ENCODE data around the gene MRPL23. TPM values are rescaled to one million over a fixed set of nuclear protein-coding genes. Genes with fewer than 3 reads are reported as not detected.

The MRPL23 gene
- total and polyA plus RNA-seq, 4 donors: 34.8 to 250 (median 107) TPM

DNA sequence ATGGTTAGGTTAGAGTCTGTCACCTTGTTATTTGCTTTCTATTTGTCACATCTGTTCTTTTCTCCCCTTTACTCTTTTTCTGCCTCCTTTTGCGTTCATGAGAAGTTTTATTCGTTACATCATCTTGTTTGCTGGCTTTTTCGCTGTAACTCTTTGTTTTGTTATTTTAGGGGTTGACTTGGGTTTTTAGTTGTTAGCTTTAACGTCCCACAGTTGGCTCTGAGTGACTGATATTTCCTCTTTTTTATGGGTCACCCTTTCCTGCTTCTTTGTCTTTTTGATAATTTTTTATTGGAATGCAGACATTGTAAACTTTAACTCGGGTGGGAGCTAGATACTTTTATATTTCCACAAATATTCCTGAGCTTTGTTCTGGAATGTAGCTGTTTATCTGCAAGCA is 41.0 kb upstream of the MRPL23 start:
- Histone ChIP-seq H3K9me3 (ENCODE audit: control insufficient read depth in 4 of 4, insufficient read depth in 3 of 4, low read length in 3 of 4) (no peaks in the 10 kb centered on the region), H3K27me3 (ENCODE audit: control insufficient read depth in 3 of 3, insufficient read depth in 3 of 3, low read length in 2 of 3) (no peaks in the 10 kb centered on the region), H3K4me1 (ENCODE audit: control insufficient read depth in 5 of 5, insufficient read depth in 5 of 5, low read length in 5 of 5) (peaks cover 0 to 32% (median 4%) of the 10 kb centered on the region in 5 donors), H3K9ac (ENCODE audit: insufficient read depth in 1 of 2, low read length in 2 of 2) (no peak overlapping the region), H3K4me3 (no peak overlapping the region), H3K27ac (ENCODE audit: low read depth in 1 of 2, low read length in 1 of 2) (peak overlapping the region in 1 of 2 donors; percentile 28), H3K36me3 (ENCODE audit: control insufficient read depth in 4 of 4, insufficient read depth in 4 of 4, low read length in 4 of 4) (no peaks in the 10 kb centered on the region)
- DNase-seq (peak in 1 of 3 donors; percentile 45), ATAC-seq (ENCODE audit: insufficient read depth, low FRiP score) (no peak)
- TF ChIP-seq, protein P1, sequence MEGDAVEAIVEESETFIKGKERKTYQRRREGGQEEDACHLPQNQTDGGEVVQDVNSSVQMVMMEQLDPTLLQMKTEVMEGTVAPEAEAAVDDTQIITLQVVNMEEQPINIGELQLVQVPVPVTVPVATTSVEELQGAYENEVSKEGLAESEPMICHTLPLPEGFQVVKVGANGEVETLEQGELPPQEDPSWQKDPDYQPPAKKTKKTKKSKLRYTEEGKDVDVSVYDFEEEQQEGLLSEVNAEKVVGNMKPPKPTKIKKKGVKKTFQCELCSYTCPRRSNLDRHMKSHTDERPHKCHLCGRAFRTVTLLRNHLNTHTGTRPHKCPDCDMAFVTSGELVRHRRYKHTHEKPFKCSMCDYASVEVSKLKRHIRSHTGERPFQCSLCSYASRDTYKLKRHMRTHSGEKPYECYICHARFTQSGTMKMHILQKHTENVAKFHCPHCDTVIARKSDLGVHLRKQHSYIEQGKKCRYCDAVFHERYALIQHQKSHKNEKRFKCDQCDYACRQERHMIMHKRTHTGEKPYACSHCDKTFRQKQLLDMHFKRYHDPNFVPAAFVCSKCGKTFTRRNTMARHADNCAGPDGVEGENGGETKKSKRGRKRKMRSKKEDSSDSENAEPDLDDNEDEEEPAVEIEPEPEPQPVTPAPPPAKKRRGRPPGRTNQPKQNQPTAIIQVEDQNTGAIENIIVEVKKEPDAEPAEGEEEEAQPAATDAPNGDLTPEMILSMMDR (IDR thresholded peaks at IDR 0.05; ENCODE audit: control extremely low read depth, extremely low read depth): no peak
- WGBS, 2 donors: 23 to 31% methylated on average over 5 of the region's 5 CpGs

DNA sequence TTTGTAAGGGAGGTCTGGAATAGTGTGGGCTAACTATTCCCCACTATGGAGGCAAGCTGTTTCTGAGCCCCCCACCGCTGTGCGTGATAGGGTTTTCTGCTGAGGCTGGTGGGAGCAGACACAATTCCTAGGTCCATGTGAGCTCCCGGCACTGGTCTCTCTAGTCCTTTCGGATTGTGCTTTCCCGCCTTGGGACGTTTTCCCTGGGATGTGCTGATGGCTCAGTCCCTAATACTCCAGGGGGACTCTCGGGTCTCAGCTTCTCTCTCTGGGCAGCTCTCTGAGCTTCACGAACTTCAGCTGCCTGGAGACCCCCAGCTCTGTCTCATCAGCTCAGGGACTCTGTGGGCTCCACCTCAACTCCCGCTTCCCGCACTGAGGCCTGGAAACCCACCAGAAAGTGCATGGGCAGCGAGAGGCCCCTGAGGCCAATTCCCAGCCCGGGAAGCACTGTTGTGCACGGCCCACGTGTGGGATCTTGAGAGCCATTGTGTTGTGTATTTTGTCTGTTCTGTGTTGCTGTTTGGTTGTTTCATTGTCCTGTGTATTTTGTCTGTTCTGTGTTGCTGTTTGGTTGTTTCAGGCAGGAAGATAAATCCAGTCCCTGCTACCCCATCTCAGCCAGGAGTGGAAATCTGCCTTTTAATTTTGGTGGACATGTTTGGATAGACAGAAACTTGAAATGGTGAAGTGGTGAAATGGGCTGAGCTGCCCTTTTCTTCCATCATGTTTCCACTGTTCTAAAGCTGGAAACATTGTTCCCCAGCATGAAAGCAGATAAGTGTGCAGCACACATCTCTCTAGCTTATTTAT is 40.3 kb upstream of the MRPL23 start:
- no peaks in the 10 kb centered on the region for H3K36me3 ChIP-seq (ENCODE audit: control insufficient read depth in 4 of 4, insufficient read depth in 4 of 4, low read length in 4 of 4)
- no peaks in the 10 kb centered on the region for H3K27me3 ChIP-seq (ENCODE audit: control insufficient read depth in 3 of 3, insufficient read depth in 3 of 3, low read length in 2 of 3)
- H3K27ac ChIP-seq (ENCODE audit: low read depth in 1 of 2, low read length in 1 of 2): peak overlapping the region in 1 of 2 donors; percentile 28
- 80 to 85% methylated on average over 14 of the region's 14 CpGs for WGBS, 2 donors
- H3K9me3 ChIP-seq (ENCODE audit: control insufficient read depth in 4 of 4, insufficient read depth in 3 of 4, low read length in 3 of 4): no peaks in the 10 kb centered on the region
- peak overlapping the region in 1 of 2 donors; percentile 28 for H3K9ac ChIP-seq (ENCODE audit: insufficient read depth in 1 of 2, low read length in 2 of 2)
- TF ChIP-seq, protein P1 (IDR thresholded peaks at IDR 0.05; ENCODE audit: control extremely low read depth, extremely low read depth): no peak
- H3K4me1 ChIP-seq (ENCODE audit: control insufficient read depth in 5 of 5, insufficient read depth in 5 of 5, low read length in 5 of 5): peaks cover 0 to 32% (median 4%) of the 10 kb centered on the region in 5 donors
- DNase-seq (no peak), ATAC-seq (ENCODE audit: insufficient read depth, low FRiP score) (no peak)
- no peak overlapping the region for H3K4me3 ChIP-seq

DNA sequence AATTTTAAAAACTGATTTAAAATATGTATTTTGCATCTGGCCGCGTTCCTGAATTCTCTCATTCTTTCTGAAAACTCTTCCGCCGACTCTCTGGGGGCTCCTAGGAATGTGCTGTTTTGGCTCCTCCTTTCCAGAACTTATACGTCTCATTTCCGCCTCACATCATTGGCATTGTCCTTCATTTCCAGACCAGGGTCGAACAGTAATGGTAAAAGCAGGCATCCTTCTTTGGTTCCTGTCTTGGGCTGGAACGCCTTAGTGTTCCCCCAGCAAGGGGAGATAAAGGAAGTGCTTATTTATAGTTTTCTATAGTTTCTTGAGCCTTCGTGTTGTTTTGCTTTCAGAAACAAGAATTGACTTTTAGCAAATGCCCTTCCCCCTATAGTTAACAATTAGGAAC is 38.5 kb upstream of the MRPL23 start:
- TF ChIP-seq, protein P1 (IDR thresholded peaks at IDR 0.05; ENCODE audit: control extremely low read depth, extremely low read depth): no peak
- peaks cover 0 to 28% (median 4%) of the 10 kb centered on the region in 5 donors for H3K4me1 ChIP-seq (ENCODE audit: control insufficient read depth in 5 of 5, insufficient read depth in 5 of 5, low read length in 5 of 5)
- no peaks in the 10 kb centered on the region for H3K9me3 ChIP-seq (ENCODE audit: control insufficient read depth in 4 of 4, insufficient read depth in 3 of 4, low read length in 3 of 4)
- WGBS, 2 donors: 33 to 45% methylated on average over 9 of the region's 9 CpGs
- H3K27me3 ChIP-seq (ENCODE audit: control insufficient read depth in 3 of 3, insufficient read depth in 3 of 3, low read length in 2 of 3): no peaks in the 10 kb centered on the region
- ATAC-seq (ENCODE audit: insufficient read depth, low FRiP score) (no peak), DNase-seq (peak; percentile 79 to 94 (median 94))
- peak overlapping the region in 1 of 2 donors; percentile 30 for H3K9ac ChIP-seq (ENCODE audit: insufficient read depth in 1 of 2, low read length in 2 of 2)
- no peak overlapping the region for H3K4me3 ChIP-seq
- peak overlapping the region in 1 of 2 donors; percentile 85 for H3K27ac ChIP-seq (ENCODE audit: low read depth in 1 of 2, low read length in 1 of 2)
- H3K36me3 ChIP-seq (ENCODE audit: control insufficient read depth in 4 of 4, insufficient read depth in 4 of 4, low read length in 4 of 4): no peaks in the 10 kb centered on the region

Measured in lung (tissue), 12 donors.